HepG2 (cell line): Measurements from ENCODE around the gene NXN. TPM values are rescaled to one million over a fixed set of nuclear protein-coding genes. Genes with fewer than 3 reads are reported as not detected.

Experiments
- CREB3 ChIP-seq: sonication (generic); formaldehyde crosslinking; IDR thresholded peaks from 2 replicates; pipeline ENCODE4 v1.5.0; 2020; ENCODE audit warnings: missing genetic modification reagents
- FOXP4 ChIP-seq: sonication (generic); formaldehyde crosslinking; IDR thresholded peaks from 2 replicates; pipeline ENCODE4 v1.4.0; 2020; ENCODE audit warnings: missing genetic modification reagents
- GRHL1 ChIP-seq: sonication (generic); formaldehyde crosslinking; conservative IDR thresholded peaks from 2 replicates; pipeline ENCODE4 v1.8.0; 2022; ENCODE audit warnings: missing genetic modification reagents
- HNRNPK ChIP-seq: fragments of 200-400 bp; formaldehyde crosslinking; IDR thresholded peaks from 2 replicates; pipeline ENCODE4 v1.6.1; 2018; ENCODE audit warnings: low read length, low read depth, moderate library complexity, mild to moderate bottlenecking; ENCODE audit not compliant: poor library complexity, severe bottlenecking
- HOXA7 ChIP-seq: sonication (generic); formaldehyde crosslinking; IDR thresholded peaks from 2 replicates; pipeline ENCODE4 v1.8.1; 2022; ENCODE audit warnings: mild to moderate bottlenecking, missing genetic modification reagents, moderate library complexity
- MAFK ChIP-seq, 2 experiments: IDR thresholded peaks in 1 of 2; conservative IDR thresholded peaks in 1 of 2; 2 replicates each; pipeline ENCODE4 v1.6.1; 2011; ENCODE audit warnings: improper control_type of control experiment in 2 of 2, low read length in 2 of 2
- MYC ChIP-seq: sonication (generic); formaldehyde crosslinking; IDR thresholded peaks from 2 replicates; pipeline ENCODE4 v1.9.0; 2021; ENCODE audit warnings: missing genetic modification reagents, borderline replicate concordance
- NR2C2 ChIP-seq: sonication (generic); formaldehyde crosslinking; IDR thresholded peaks from 2 replicates; pipeline ENCODE4 v1.4.0; 2020; ENCODE audit warnings: missing genetic modification reagents, mild to moderate bottlenecking, moderate library complexity, borderline replicate concordance
- PATZ1 ChIP-seq: sonication (generic); formaldehyde crosslinking; IDR thresholded peaks from 2 replicates; pipeline ENCODE4 v1.4.0; 2020; ENCODE audit warnings: missing genetic modification reagents
- SKIL ChIP-seq: sonication (generic); formaldehyde crosslinking; IDR thresholded peaks from 2 replicates; pipeline ENCODE4 v1.8.0; 2022; ENCODE audit warnings: missing genetic modification reagents, mild to moderate bottlenecking, moderate library complexity, borderline replicate concordance
- ZBTB37 ChIP-seq: sonication (generic); formaldehyde crosslinking; IDR thresholded peaks from 2 replicates; pipeline ENCODE4 v1.4.0; 2020; ENCODE audit warnings: mild to moderate bottlenecking, missing genetic modification reagents
- ZBTB42 ChIP-seq: sonication (generic); formaldehyde crosslinking; IDR thresholded peaks from 2 replicates; pipeline ENCODE4 v1.5.0; 2020; ENCODE audit warnings: mild to moderate bottlenecking, missing genetic modification reagents
- ZFY ChIP-seq: sonication (generic); formaldehyde crosslinking; IDR thresholded peaks from 2 replicates; pipeline ENCODE4 v1.4.0; 2020; ENCODE audit warnings: missing genetic modification reagents
- ZNF572 ChIP-seq: sonication (generic); formaldehyde crosslinking; IDR thresholded peaks from 2 replicates; pipeline ENCODE4 v1.5.1; 2020; ENCODE audit warnings: mild to moderate bottlenecking, missing genetic modification reagents
- ZNF761 ChIP-seq: sonication (generic); formaldehyde crosslinking; conservative IDR thresholded peaks from 2 replicates; pipeline ENCODE4 v1.4.0; 2020; ENCODE audit warnings: mild to moderate bottlenecking, missing genetic modification reagents
- ZNF816 ChIP-seq: sonication (generic); formaldehyde crosslinking; IDR thresholded peaks from 2 replicates; pipeline ENCODE4 v1.8.0; 2022; ENCODE audit warnings: missing genetic modification reagents, mild to moderate bottlenecking, borderline replicate concordance
- polyA plus RNA-seq, 8 experiments: library from polyadenylated mRNA; depleted of rRNA in 3 of 8; stranded (reverse) in 7 of 8; unstranded in 1 of 8; fragments of >200 nt; fragmentation: Illumina TruSeq in 4 of 8; extraction: Trizol in 4 of 8; gene quantifications; 2 replicates each; pipeline versions ENCODE4 v1.2.1 to v1.2.3, GENCODE V29; 2011 to 2016; ENCODE audit warnings: low read depth in 4 of 8, missing spikeins in 1 of 8, mixed read lengths in 1 of 8; ENCODE audit not compliant: insufficient read depth in 1 of 8
- total RNA-seq, 5 experiments: library from RNA; depleted of rRNA; stranded (reverse); fragments of >200 nt; fragmentation: Illumina TruSeq; extraction: Trizol; gene quantifications; 2 replicates each; pipeline ENCODE4 v1.2.3, GENCODE V29; 2016; ENCODE audit warnings: low read depth in 1 of 5

Gene NXN
- total and polyA plus RNA-seq, 2 of the 13 experiments (the other 11 are each of a cell fraction or from before 2014, with no cell fraction given) = 22.2 to 24.3 TPM

- TF ChIP-seq GRHL1 (no peak), FOXP4 (CRISPR knock-in tag) (no peak), ZBTB37 (no peak), NR2C2 (CRISPR knock-in tag) (no peak), ZNF572 (no peak), HNRNPK (peak; percentile 56), MAFK (conservative IDR thresholded peaks at IDR 0.05 in 1 of 2, IDR thresholded peaks at IDR 0.05 in 1 of 2; ENCODE audit: low read length in 2 of 2) (no peak), ZNF816 (CRISPR knock-in tag) (no peak), HOXA7 (CRISPR knock-in tag) (no peak), SKIL (CRISPR knock-in tag) (peak; percentile 51), CREB3 (CRISPR knock-in tag) (no peak), ZNF761 (0 out of 2 replicates have a peak, but pooled peaks have one; percentile 17), PATZ1 (CRISPR knock-in tag) (peak; percentile 56; the same call in 1 of the 2 replicates), ZBTB42 (CRISPR knock-in tag) (no peak), ZFY (no peak), MYC (peak; percentile 12; the same call in 1 of the 2 replicates)
These were observed 1.2 kb downstream of the NXN start (continued) for GRCh38 chr17:978103-979093.
